ENCODE measurements around the gene IQGAP1.
"Not testable (repeated sequence)": the region's sequence is repeated elsewhere in the genome, so short reads cannot be mapped to it uniquely, and the experiment has no call there.

IQGAP1 gene

GRCh38 chr15:90379263-90379662 lies 8.8 kb upstream of the IQGAP1 start:
- no peak for DNase-seq

- DNase-seq: no peak
Observed at GRCh38 chr15:90381515-90381914, 6.5 kb upstream of the IQGAP1 start.

- no peak for DNase-seq
Observed at GRCh38 chr15:90382320-90382719, 5.7 kb upstream of the IQGAP1 start.

- no peak for DNase-seq
Observed at GRCh38 chr15:90386221-90386620, 1.8 kb upstream of the IQGAP1 start.

GRCh38 chr15:90388462-90389380 lies 679 bp downstream of the IQGAP1 start:
- peak; percentile 35 for DNase-seq

GRCh38 chr15:90389513-90389912 lies 1.5 kb downstream of the IQGAP1 start:
- no peak for DNase-seq

GRCh38 chr15:90393040-90393439 lies 5.0 kb downstream of the IQGAP1 start:
- no peak for DNase-seq

- no peak for DNase-seq
Observed at GRCh38 chr15:90394074-90394473, 6.0 kb downstream of the IQGAP1 start.

GRCh38 chr15:90394748-90395442 lies 6.9 kb downstream of the IQGAP1 start:
- no peak for DNase-seq

- no peak for DNase-seq
Observed at GRCh38 chr15:90396321-90396720, 8.3 kb downstream of the IQGAP1 start.

- DNase-seq: no peak
Observed at GRCh38 chr15:90400005-90400758, 12.1 kb downstream of the IQGAP1 start.

- DNase-seq: peak; percentile 80
Observed at GRCh38 chr15:90400759-90401314, 12.8 kb downstream of the IQGAP1 start.

- DNase-seq: no peak
Observed at GRCh38 chr15:90401495-90401894, 13.5 kb downstream of the IQGAP1 start.

GRCh38 chr15:90402223-90402622 lies 14.2 kb downstream of the IQGAP1 start:
- no peak for DNase-seq

GRCh38 chr15:90402767-90403166 lies 14.7 kb downstream of the IQGAP1 start:
- no peak for DNase-seq

- DNase-seq: no peak
Observed at GRCh38 chr15:90405055-90405607, 17.1 kb downstream of the IQGAP1 start.

- no peak for DNase-seq
Observed at GRCh38 chr15:90407336-90407735, 19.3 kb downstream of the IQGAP1 start.

GRCh38 chr15:90407871-90408317 lies 19.9 kb downstream of the IQGAP1 start:
- DNase-seq: no peak

- no peak for DNase-seq
Observed at GRCh38 chr15:90408657-90409056, 20.6 kb downstream of the IQGAP1 start.

GRCh38 chr15:90409587-90409986 lies 21.5 kb downstream of the IQGAP1 start:
- DNase-seq: not testable (repeated sequence)

GRCh38 chr15:90410316-90410715 lies 22.3 kb downstream of the IQGAP1 start:
- DNase-seq: not testable (repeated sequence)

GRCh38 chr15:90411176-90411575 lies 23.1 kb downstream of the IQGAP1 start:
- DNase-seq: no peak

All from NCI-H1436 (cell line).